ENCODE results near the gene PKP3.
A peak's percentile ranks its signal among the peaks of the same experiment; 100 is the strongest.

Gene PKP3

DNA sequence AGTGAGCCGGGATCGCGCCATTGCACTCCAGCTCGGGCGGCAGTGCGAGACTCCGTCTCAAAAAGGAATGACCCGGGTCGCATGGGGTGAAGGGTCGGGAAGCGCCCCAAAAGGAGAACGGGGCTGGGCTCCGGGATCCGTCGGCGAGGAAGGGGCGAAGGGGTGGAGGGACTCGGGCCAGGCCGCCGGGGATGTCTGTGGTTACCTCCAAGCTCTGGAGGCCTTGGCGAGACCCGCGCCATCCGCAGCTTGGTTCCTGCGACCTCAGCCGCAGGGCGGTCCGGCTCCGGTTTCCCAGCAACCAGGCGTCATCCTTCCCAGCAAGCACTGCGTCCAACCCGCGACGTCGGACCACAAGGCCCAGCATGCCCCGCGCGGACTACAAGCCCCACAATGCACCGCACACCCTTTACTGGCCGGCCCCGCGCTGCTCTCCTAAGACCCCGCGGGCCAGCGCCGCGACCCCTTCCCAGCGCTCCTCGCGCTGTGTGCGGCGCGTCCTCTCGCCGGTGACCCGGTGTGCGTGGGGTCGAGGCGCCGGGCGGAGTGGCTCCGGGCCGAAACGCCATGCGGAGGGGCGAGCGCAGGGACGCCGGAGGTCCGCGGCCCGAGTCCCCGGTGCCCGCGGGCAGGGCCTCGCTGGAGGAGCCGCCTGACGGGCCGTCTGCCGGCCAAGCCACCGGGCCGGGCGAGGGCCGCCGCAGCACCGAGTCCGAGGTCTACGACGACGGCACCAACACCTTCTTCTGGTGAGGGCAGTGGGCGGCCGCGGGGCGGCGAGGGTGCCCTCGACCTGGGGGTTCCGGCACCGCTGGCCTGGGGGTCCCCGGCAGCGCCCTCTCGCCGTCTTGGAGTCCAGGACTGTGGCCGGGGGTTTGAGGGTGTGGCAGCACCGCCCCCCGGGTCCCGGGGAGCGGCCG lies 56.1 kb downstream of the PKP3 start, which contains the start of gene PTDSS2:
TSS of gene PTDSS2 (plus strand) at position 391 of the 920 bp plus-strand sequence. CDS start at position 568, 177 bp downstream.
- peak; percentile 78 for DNase-seq

DNA sequence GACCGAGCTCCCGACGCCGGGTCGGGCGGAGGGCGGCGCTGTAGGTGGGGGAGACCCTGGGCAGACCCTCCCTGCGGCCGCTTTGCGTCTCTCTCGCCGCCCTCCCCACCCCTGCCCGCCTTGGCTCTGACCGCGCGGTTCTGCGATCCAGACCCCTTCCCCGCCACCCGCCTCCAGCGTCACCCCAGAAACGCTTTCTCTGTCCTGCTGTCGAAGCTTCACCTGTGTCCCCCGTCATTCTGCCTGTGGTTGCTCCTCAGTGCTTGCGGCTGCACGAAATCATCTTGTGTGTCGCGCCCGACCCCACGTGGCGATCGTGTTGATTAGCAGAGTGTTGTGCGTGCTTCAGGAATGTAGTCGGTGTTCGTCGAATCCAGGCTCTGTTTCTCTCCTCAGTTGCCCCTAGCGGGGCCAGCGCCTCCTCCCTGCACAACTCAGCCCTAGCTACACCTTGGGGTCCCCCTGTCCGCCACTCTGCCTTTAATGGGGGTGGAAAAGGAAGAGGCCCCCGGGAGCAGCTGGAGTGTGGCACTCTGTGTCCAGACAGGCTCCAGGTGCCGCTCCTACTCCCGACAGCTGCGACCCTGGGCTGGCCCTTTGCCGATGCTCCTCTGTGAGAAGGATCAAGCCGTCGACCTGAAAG lies 56.9 kb downstream of the PKP3 start:
- peak; percentile 18 for DNase-seq

DNA sequence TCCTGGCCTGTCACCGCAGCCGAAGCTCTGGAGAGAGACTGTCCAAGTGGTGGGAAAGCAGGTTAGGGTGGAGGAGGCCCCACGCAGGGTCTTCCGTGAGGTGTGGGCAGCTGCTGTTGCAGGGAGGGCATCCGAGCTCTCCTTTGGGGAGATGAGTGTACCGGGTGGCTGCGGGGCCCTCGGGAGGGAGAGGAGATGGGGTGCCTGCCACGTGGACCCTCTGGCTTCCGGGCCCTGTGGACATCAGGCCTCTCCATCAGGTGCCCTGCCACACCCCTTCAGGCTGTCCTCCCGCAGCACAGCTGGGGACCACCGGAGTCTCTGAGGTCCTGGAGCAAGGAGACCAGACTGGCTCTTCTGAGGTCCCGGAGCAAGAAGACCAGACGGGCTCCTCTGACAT lies 57.7 kb downstream of the PKP3 start:
- no peak for DNase-seq

DNA sequence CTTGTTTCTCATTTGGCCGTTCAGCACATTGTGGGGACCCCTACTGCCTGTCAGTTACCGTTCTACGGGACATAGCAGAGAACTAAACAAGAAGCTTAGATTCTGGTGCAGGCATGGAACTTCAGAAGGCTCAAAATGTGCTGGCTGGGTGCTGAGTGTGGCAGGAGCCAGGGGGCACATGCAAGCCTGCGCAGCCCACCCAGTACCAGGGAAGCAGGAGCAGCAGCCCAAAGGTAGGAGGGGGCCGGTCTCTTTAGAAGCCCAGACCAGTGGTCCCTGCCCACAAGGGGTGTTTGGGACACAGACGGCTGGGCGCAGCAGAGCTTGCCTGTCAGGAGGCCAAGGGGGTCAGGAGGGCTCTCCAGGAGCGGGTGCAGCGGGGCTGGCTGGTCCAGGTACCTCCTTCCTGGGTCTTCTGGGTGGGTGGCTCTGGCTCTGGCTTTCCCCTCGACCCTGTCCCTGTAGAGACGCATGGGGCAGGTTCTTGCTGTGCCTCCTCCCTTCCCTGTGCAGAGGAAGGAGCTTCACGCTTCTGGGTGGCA lies 58.3 kb downstream of the PKP3 start:
- DNase-seq: no peak

DNA sequence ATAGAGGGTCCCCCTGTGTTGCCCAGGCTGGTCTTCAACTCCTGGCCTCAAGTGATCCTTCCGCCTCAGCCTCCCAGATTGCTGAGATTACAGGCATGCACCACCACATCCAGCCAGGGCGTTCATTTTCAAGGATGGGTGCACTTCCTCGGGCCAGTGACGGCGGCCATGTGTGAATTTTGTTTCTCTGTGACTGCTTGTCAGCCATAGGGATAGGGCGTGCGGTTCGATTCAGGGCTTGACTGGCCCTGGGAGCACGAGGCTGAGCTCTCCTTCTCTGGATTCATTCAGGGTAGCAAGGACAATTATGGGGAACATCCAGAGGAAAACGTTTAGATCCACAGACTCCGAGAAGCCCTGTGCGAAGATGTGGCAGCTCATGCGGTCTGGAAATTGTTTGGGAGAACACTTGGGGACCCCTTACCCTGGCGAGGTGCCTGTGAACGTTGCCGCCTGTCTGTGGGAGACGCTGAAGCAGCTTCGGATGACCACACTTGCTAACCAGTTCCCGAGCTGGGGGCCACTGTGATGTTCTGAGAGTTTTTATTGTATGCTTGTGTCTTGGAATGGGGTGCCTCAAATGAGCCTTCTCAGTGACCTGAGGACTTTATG lies 59.0 kb downstream of the PKP3 start:
- DNase-seq: no peak

DNA sequence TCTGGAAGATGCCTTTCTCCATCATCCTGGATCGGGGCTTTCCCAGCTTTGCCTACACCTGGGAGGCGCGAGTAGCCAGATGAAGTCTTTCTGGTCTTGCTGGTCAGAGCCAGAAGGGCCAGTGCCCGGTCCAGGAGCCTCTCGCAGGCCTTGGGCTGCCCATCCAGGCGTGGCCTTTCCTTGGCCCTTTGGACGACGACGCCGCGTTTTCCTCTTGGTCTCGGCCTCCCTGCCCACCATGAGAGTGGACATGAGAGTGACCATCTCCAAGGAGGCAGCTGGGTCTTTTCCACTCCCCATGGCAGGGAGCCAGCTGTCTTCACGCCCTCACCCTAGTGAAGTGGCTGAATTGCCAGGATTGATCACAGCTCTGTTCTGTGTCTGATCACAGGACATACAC lies 59.6 kb downstream of the PKP3 start:
- no peak for DNase-seq

DNA sequence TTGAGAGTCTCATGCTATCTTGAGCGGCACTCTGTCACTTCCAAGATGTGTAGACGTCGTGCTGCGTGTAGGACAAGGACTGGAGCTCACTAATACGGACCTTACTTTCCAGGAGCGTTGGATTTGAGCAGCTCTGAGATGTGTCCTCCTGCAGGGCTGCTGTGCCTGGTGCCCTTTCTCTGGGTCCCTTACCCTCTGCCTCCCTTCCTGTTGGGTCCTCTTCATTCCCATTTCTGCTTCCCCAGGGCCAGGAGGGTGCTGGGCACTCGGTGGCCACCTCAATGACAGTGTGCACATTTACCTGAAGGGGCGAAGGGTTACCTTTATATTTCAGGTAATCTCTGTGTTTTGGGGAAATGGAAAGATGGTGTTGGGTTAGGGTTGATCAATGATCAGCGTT lies 60.0 kb downstream of the PKP3 start:
- DNase-seq: no peak
